K562 (cell line): ENCODE measurements around the gene SLC4A1. TPM values are rescaled to one million over a fixed set of nuclear protein-coding genes. Genes with fewer than 3 reads are reported as not detected.
A peak's percentile ranks its signal among the peaks of the same experiment; 100 is the strongest.

Experiments used
- CREB1 ChIP-seq, 2 experiments: sonication (generic) in 1 of 2; formaldehyde crosslinking in 1 of 2; IDR thresholded peaks; 2 replicates each; pipeline versions ENCODE4 v1.6.1 to v1.8.0; 2012 to 2022; ENCODE audit warnings: inconsistent platforms in 1 of 2, mild to moderate bottlenecking in 1 of 2, missing genetic modification reagents in 1 of 2, moderate library complexity in 1 of 2
- EP400 ChIP-seq: fragments of 450-650 bp; IDR thresholded peaks from 2 replicates; pipeline ENCODE4 v1.6.1; 2017; ENCODE audit warnings: antibody characterized with exemption, mild to moderate bottlenecking, moderate library complexity
- FOXM1 ChIP-seq, 2 experiments: fragments of 450-650 bp in 1 of 2; sonication (generic) in 1 of 2; formaldehyde crosslinking in 1 of 2; IDR thresholded peaks; 2 replicates each; pipeline versions ENCODE4 v1.6.1 to v1.9.0; 2017 to 2022; ENCODE audit warnings: low read depth in 2 of 2, mild to moderate bottlenecking in 2 of 2, missing genetic modification reagents in 1 of 2, moderate library complexity in 1 of 2
- KDM2B ChIP-seq: fragments of 250-450 bp; sonication (Bioruptor Pico); IDR thresholded peaks from 2 replicates; pipeline ENCODE4 v1.8.0; 2021; ENCODE audit warnings: mild to moderate bottlenecking, moderate library complexity
- L3MBTL2 ChIP-seq: fragments of 450-650 bp; IDR thresholded peaks from 2 replicates; pipeline ENCODE4 v1.6.1; 2016; ENCODE audit warnings: mild to moderate bottlenecking, moderate library complexity
- MAZ ChIP-seq, 2 experiments: fragments of 450-650 bp in 1 of 2; sonication (generic) in 1 of 2; formaldehyde crosslinking; IDR thresholded peaks in 1 of 2; conservative IDR thresholded peaks in 1 of 2; 2 replicates each; pipeline versions ENCODE4 v1.4.0 to v1.5.0; 2020; ENCODE audit warnings: mild to moderate bottlenecking in 1 of 2, missing genetic modification reagents in 1 of 2
- MGA ChIP-seq: fragments of 450-650 bp; IDR thresholded peaks from 2 replicates; pipeline ENCODE4 v1.6.1; 2016; ENCODE audit warnings: mild to moderate bottlenecking, moderate library complexity
- MTA1 ChIP-seq: fragments of 450-650 bp; IDR thresholded peaks from 2 replicates; pipeline ENCODE4 v1.6.1; 2017; ENCODE audit warnings: borderline replicate concordance
- POLR2A ChIP-seq: fragments of 450-650 bp; conservative IDR thresholded peaks from 2 replicates; pipeline ENCODE4 v1.6.1; 2016
- SMARCE1 ChIP-seq: fragments of 450-650 bp; IDR thresholded peaks from 2 replicates; pipeline ENCODE4 v1.7.1; 2016; ENCODE audit warnings: mild to moderate bottlenecking
- SRSF3 ChIP-seq: fragments of 200-400 bp; formaldehyde crosslinking; IDR thresholded peaks from 2 replicates; pipeline ENCODE4 v1.6.1; 2016; ENCODE audit warnings: mild to moderate bottlenecking, low read length, moderate library complexity; ENCODE audit not compliant: insufficient read depth
- SRSF9 ChIP-seq: fragments of 200-400 bp; formaldehyde crosslinking; IDR thresholded peaks from 2 replicates; pipeline ENCODE4 v1.6.1; 2017; ENCODE audit warnings: low read depth, low read length, borderline replicate concordance
- TGIF2 ChIP-seq: sonication (generic); formaldehyde crosslinking; IDR thresholded peaks from 2 replicates; pipeline ENCODE4 v1.8.1; 2022; ENCODE audit warnings: mild to moderate bottlenecking, missing genetic modification reagents, moderate library complexity
- YY1 ChIP-seq, 3 experiments: IDR thresholded peaks; 2 replicates each; pipeline ENCODE4 v1.6.1; 2011; ENCODE audit warnings: low read length in 2 of 3, mild to moderate bottlenecking in 2 of 3, moderate library complexity in 2 of 3, borderline replicate concordance in 1 of 3, control low read depth in 1 of 3, low read depth in 1 of 3; ENCODE audit not compliant: insufficient read depth in 3 of 3, insufficient replicate concordance in 2 of 3, control insufficient read depth in 1 of 3, insufficient read length in 1 of 3; ENCODE audit errors: extremely low read depth in 1 of 3
- polyA plus RNA-seq, 8 experiments: library from polyadenylated mRNA; depleted of rRNA in 4 of 8; stranded (reverse) in 5 of 8; unstranded in 3 of 8; fragments of >200 nt; fragmentation: Nextera tagmentation in 2 of 8; fragmentation: Illumina TruSeq in 1 of 8; extraction: Ambion mirVana in 2 of 8; extraction: Trizol in 1 of 8; gene quantifications; 2 replicates each; pipeline versions ENCODE4 v1.2.1 to v1.2.3, GENCODE V29; 2011 to 2014; ENCODE audit warnings: inconsistent platforms in 1 of 8, missing spikeins in 1 of 8
- total RNA-seq, 7 experiments: library from RNA; depleted of rRNA in 6 of 7; stranded (reverse); fragments of >200 nt in 6 of 7; fragmentation: Illumina TruSeq in 2 of 7; extraction: Trizol in 2 of 7; gene quantifications; 2 replicates each; pipeline versions ENCODE4 v1.2.1 to v1.2.3, GENCODE V29; 2011 to 2021; ENCODE audit warnings: low replicate concordance in 1 of 7

Gene SLC4A1
- total and polyA plus RNA-seq, 9 of the 15 experiments (the other 6 are each of a cell fraction or from before 2014, with no cell fraction given): 0.14 to 1.00 (median 0.53) TPM

- TF ChIP-seq MGA (0 out of 2 replicates have a peak, but pooled peaks have one; percentile 23), SMARCE1 (0 out of 2 replicates have a peak, but pooled peaks have one; percentile 34), L3MBTL2 (peak; percentile 33; the same call in 1 of the 2 replicates), FOXM1 (IDR thresholded peaks at IDR 0.05; ENCODE audit: low read depth) (no peak), FOXM1 (CRISPR knock-in tag; IDR thresholded peaks at IDR 0.05; ENCODE audit: low read depth) (peak; percentile 43; the same call in 1 of the 2 replicates), SRSF3 (0 out of 2 replicates have a peak, but pooled peaks have one; percentile 39), YY1 (IDR thresholded peaks at IDR 0.05; ENCODE audit: borderline replicate concordance in 1 of 3, control insufficient read depth in 1 of 3, extremely low read depth in 1 of 3, insufficient read depth in 3 of 3, insufficient read length in 1 of 3, insufficient replicate concordance in 2 of 3, low read depth in 1 of 3, low read length in 2 of 3) (peak in 1 of 3 experiments; percentile 76), CREB1 (IDR thresholded peaks at IDR 0.05) (no peak; the same call in 1 of the 2 replicates), CREB1 (CRISPR knock-in tag; IDR thresholded peaks at IDR 0.05) (0 out of 2 replicates have a peak, but pooled peaks have one; percentile 17), TGIF2 (CRISPR knock-in tag) (0 out of 2 replicates have a peak, but pooled peaks have one; percentile 20), MAZ (CRISPR knock-in tag; conservative IDR thresholded peaks at IDR 0.05 in 1 of 2, IDR thresholded peaks at IDR 0.05 in 1 of 2) (peak in 1 of 2 experiments; percentile 52; a peak in 2 of 4 replicates), SRSF9 (no peak), POLR2A (peak; percentile 62), EP400 (peak; percentile 49; the same call in 1 of the 2 replicates), KDM2B (CRISPR knock-in tag) (peak; percentile 63; the same call in 1 of the 2 replicates), MTA1 (0 out of 2 replicates have a peak, but pooled peaks have one; percentile 25)
These were observed 47.5 kb downstream of the SLC4A1 start (continued) for GRCh38 chr17:44220213-44221083.
